Measurements from ENCODE around the gene EDC3. TPM values are rescaled to one million over a fixed set of nuclear protein-coding genes. Genes with fewer than 3 reads are reported as not detected.

Gene EDC3
- total RNA-seq, 1 experiment from 2014 or later: 45.1 TPM

DNA sequence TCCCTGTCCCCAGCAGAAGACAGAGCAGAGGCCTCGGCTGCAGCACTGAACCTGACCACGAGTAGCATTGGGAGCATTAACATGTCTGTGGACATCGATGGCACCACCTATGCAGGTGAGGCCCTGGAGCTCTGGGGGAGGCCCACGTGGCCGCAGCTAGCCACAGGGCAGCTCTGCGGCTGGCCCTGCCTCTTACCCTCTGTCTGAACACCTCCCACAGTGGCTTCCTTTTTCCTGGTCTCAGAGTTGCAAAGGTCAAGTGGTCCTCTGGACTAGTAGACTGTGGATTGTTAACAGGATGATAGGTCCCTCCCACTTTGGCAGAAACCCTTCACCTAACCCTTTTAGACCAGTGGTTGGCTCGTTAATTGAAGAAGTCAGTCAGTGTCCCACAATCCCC, 102.7 kb downstream of the EDC3 start:
- intact Hi-C loops (cut with micrococcal nuclease): no loop called here
- DNase-seq (ENCODE audit: low read depth, low spot score): no peak
- Histone ChIP-seq H3K79me2 (ENCODE audit: insufficient read depth, low read length) (no peaks in the 10 kb centered on the region), H3K27me3 (ENCODE audit: insufficient read depth, low read length) (no peaks in the 10 kb centered on the region), H3K4me1 (ENCODE audit: control insufficient read depth in 1 of 2, insufficient read depth in 2 of 2, low read length in 2 of 2) (peaks cover 14 to 18% of the 10 kb centered on the region in 2 experiments), H3K9me2 (ENCODE audit: insufficient read depth) (no peaks in the 10 kb centered on the region), H4K20me1 (ENCODE audit: insufficient read depth) (no peaks in the 10 kb centered on the region), H3K4me3 (replicated peaks in 1 of 2; ENCODE audit: low read depth in 1 of 2, low read length in 2 of 2) (no peak overlapping the region), H3K36me3 (ENCODE audit: control insufficient read depth in 1 of 2, insufficient read depth in 2 of 2, low read length in 2 of 2) (peaks cover 0 to 6% of the 10 kb centered on the region in 2 experiments; a peak in 2 of 4 replicates), H3K9me3 (ENCODE audit: control insufficient read depth in 1 of 2, insufficient read depth in 1 of 2, low read depth in 1 of 2, low read length in 2 of 2) (no peaks in the 10 kb centered on the region), H2AFZ (ENCODE audit: low read depth, low read length, poor library complexity, severe bottlenecking) (no peak overlapping the region), H3K4me2 (ENCODE audit: low read length) (no peak overlapping the region), H3K9ac (ENCODE audit: low read length) (no peak overlapping the region), H3K27ac (ENCODE audit: low read depth, low read length) (no peak overlapping the region)
- TF ChIP-seq POLR2AphosphoS5 (IDR thresholded peaks at IDR 0.05; ENCODE audit: low read depth, low read length) (no peak), ELF1 (IDR thresholded peaks at IDR 0.05; ENCODE audit: borderline replicate concordance, low read depth) (no peak), POLR2A (IDR thresholded peaks at IDR 0.05; ENCODE audit: borderline replicate concordance, extremely low read depth, insufficient read depth, insufficient read length) (no peak), SRF (IDR thresholded peaks at IDR 0.05; ENCODE audit: low read depth) (no peak), RAD21 (IDR thresholded peaks at IDR 0.05; ENCODE audit: low read depth) (no peak), ZNF274 (IDR thresholded peaks at IDR 0.05; ENCODE audit: low read depth, low read length) (no peak), EZH2 (IDR thresholded peaks at IDR 0.05) (no peak)
- TF ChIP-seq, protein P1, sequence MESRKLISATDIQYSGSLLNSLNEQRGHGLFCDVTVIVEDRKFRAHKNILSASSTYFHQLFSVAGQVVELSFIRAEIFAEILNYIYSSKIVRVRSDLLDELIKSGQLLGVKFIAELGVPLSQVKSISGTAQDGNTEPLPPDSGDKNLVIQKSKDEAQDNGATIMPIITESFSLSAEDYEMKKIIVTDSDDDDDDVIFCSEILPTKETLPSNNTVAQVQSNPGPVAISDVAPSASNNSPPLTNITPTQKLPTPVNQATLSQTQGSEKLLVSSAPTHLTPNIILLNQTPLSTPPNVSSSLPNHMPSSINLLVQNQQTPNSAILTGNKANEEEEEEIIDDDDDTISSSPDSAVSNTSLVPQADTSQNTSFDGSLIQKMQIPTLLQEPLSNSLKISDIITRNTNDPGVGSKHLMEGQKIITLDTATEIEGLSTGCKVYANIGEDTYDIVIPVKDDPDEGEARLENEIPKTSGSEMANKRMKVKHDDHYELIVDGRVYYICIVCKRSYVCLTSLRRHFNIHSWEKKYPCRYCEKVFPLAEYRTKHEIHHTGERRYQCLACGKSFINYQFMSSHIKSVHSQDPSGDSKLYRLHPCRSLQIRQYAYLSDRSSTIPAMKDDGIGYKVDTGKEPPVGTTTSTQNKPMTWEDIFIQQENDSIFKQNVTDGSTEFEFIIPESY (IDR thresholded peaks at IDR 0.05; ENCODE audit: extremely low read depth, insufficient replicate concordance, low read length): no peak
- TF ChIP-seq, protein P2, sequence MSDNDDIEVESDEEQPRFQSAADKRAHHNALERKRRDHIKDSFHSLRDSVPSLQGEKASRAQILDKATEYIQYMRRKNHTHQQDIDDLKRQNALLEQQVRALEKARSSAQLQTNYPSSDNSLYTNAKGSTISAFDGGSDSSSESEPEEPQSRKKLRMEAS (IDR thresholded peaks at IDR 0.05): no peak
- BruUV-seq (replicated peaks): no TSS peak
- ATAC-seq: no peak
- CTCF ChIA-PET: no interaction called here
- POLR2A ChIA-PET: no interaction called here
- RAD21 ChIA-PET (ENCODE audit: low non-redundant PET in 1 of 2, low total read pairs in 2 of 2, uncharacterized antibody in 2 of 2, unreplicated experiment in 2 of 2): no interaction called here
